Raji (cell line): ENCODE results near the gene NDFIP2.

Experiments used
- POLR2A ChIP-seq: IDR thresholded peaks from 2 replicates; pipeline ENCODE4 v1.6.1; 2011; ENCODE audit warnings: low read depth, low read length, control low read depth; ENCODE audit not compliant: insufficient read depth

The NDFIP2 gene

DNA sequence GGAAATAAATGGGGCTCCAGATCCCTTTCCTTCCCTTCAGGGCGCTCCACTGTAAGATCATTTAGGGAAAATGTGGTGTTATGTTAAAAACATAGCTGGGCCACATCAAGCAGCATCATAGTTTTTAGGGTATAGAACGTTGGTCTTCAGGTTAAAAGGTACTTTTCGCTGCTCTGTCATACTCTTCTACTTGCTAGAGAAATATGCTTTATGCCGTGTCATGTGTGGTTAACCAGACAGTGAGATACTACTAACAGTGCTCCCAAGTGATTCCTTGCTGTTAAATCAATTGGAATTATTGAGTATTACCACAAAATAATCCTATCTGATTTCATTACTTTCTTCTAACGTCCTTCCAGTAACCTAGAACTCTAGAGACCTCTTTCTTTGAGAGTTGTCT, 1.1 kb upstream of the NDFIP2 start:
- TF ChIP-seq POLR2A = no peak

DNA sequence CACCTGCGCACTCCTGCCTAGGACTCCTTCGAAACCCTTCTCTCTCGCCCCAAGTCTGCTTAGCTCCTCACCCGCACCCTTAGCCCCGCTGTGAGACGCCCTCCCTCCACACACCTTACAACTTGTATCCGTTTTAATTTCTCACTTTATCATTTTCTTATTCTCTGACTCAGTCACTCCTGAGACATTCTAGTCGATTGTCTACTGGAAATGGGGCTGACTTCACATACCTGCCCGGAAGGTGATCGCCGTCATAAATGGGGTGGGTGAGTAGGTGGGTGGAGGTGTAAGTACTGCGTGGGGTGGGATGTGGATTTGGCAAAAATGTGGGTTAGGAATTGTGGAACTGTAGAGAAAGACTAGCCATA, 714 bp downstream of the NDFIP2 start:
- TF ChIP-seq POLR2A = no peak

DNA sequence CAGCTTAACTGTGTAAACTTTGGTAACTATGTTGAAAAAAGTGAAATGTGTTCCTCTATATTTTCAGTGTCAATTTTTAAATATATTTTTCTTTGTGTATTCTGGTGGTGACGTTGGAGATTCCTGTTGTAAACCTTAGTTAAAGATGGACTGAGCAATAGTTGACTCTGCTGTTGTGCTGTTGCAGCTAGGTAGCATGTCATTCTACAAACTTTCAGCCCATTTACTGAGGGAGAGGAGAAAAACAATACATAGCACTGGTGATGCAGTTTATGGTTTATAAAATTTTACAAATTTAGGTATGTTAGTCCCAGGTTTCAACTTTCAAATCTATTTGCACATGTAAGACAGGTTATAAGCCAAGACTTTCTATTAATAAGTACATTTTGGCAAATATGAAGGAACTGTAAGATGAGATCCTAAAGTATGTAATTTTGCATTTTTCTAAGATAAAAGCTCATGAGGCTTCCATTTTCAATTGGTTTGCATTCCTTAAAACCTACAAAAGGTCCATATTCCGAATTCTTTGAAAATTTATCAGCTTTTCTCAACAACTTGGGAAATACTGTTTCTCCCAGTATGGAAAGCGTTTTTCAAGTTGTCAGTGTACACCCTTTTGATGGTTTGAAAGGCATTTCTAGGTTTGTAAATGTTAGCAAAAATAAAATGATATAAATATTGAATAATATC, 1.5 kb downstream of the NDFIP2 start:
- no peak for TF ChIP-seq POLR2A

- TF ChIP-seq POLR2A = no peak
Observed at GRCh38 chr13:79483086-79483706, 2.2 kb downstream of the NDFIP2 start.

GRCh38 chr13:79485014-79485811, 4.3 kb downstream of the NDFIP2 start:
- no peak for TF ChIP-seq POLR2A

GRCh38 chr13:79486433-79487188, 5.7 kb downstream of the NDFIP2 start:
- TF ChIP-seq POLR2A = no peak

DNA sequence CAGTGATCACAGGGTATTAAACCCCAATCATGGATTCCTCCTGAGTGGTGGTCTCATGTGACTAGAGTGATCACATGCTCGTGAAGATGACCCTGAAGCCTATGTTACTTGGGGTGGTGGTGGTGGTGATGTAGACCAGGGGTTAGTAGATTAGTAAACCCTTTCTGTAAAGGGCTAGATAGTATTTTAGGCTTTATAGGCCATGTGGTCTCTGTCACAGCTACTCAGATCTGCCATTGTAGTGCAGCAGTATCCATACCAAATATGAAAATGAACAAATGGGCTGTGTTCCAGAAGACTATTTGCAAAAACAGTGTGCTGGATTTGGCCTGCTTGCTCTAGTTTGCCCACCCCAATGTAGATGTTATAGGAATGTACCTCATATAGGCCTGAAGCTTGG, 9.4 kb downstream of the NDFIP2 start:
- TF ChIP-seq POLR2A = no peak

DNA sequence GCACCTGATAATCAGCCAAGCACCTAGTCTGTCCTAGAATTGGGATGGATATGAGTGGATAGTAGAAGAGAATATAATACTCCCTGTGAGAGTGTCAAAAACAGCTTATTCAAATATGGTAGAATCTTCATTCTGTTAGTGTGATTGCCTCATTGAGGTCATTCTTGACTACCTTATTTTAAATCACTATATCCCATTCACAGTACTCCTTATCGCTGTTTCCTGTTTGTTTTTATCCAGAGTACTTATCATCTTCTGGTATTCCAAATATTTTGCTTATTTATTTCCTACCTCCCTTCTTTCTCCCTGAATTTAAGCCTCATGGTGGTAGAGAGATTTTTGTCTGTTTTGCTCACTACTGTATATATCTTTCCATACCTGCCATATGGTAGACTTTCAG, 9.9 kb downstream of the NDFIP2 start:
- TF ChIP-seq POLR2A = no peak

DNA sequence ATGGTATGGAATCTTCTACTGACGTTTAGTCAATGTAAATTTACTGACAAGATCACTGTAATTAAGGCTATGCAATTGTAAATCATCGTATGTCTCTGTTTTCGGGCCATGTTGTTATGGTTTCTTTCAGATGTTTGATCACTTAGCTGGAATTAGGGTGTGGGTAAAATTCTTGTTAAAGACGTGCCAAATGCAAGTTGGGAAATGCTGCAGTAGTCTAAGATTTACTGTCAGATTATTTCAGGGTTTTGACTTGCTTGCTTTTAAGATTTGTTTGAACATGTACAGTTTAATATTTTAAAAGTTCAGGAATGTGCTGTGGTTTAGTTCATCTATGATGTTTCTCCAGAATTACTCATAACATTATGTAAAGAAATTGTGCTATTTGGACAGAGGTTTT, 10.8 kb downstream of the NDFIP2 start:
- TF ChIP-seq POLR2A = no peak

DNA sequence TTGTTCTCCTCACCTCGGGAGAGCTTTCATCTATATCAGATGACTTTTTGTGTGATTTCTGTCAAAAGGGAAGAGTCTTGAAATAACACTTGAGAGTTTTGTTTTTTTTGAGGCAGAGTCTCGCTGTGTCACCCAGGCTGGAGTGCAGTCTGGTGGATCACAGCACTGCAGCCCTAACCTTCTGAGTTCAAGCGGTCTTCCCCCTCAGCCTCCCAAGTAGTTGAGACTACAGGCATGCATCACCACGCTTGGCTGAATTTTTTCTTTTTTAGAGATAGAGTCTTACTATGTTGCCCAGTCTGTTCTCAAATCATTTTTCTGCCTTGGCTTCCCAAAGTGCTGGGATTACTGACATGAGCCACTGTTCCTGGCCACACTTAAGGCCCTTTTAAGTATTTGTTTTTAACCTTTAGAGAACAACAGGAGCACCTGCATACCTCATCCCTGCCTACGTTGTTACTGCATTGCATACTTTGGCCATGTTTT, 11.4 kb downstream of the NDFIP2 start:
- no peak for TF ChIP-seq POLR2A

- no peak for TF ChIP-seq POLR2A
Observed at GRCh38 chr13:79492918-79493594, 12.1 kb downstream of the NDFIP2 start.

- no peak for TF ChIP-seq POLR2A
Observed at GRCh38 chr13:79496188-79496587, 15.2 kb downstream of the NDFIP2 start.

DNA sequence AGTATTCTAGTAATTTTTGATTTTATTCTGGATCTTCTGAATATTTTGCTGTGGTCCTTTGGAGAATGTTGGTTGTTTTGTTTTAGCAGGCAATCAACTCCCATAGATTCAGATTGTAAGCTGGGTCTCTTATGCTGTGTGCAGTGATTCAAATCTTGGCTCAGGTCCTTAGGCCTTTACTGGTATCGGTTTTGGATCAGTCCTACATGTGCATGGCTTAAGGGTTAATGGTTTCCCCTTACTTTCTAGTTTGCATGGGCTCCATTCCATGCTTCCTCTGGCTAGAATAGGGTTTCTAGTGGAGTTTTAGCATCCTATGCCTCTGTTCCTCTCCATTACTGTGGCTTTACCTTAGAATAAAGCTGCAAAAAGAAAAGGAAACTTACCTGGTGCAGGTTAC, 16.1 kb downstream of the NDFIP2 start:
- no peak for TF ChIP-seq POLR2A

- no peak for TF ChIP-seq POLR2A
Observed at GRCh38 chr13:79497852-79498251, 16.9 kb downstream of the NDFIP2 start.

DNA sequence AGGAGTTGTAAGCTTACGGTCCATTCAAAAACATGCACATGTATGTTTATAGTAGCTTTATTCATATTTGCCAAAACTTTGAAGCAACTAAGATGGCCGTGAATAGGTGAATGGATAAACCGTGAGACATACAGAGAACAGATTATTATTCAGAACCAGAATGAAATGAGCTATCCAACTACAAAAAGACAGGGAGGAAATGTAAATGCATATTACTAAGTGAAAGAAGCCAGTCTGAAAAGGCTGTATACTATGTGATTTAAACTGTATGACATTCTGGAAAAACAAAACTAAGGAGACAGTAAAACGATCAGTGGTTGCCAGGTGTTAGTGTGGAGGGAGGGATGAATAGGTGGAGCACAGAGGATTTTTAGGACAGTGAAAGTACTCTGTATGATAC, 19.9 kb downstream of the NDFIP2 start:
- no peak for TF ChIP-seq POLR2A
